ENCODE measurements around the gene DPP9. TPM values are rescaled to one million over a fixed set of nuclear protein-coding genes. Genes with fewer than 3 reads are reported as not detected.

DPP9 gene
- total RNA-seq, 2 donors from 2014 or later, result 67.9 to 73.8 TPM

DNA sequence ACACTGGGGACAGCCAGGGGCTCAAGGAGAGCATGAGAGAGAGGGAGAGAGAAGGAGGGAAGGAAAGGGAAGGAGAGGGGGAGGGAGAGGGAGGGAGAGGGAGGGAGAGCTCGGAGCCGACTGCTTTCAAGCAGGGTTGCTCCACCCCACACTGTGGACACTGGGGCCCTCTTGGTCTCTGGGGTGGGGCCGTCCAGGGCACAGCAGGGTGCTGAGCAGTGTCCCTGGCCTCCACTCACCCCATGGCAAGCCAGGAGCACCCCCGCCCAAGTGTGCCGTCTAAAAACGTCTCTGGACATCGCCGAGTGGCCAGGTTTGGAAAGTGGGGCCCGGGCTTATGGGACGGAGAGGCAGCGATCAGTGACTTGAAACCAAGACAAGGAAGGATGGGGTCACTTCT lies 20.9 kb downstream of the DPP9 start:
- ATAC-seq (ENCODE audit: insufficient number of reproducible peaks, low FRiP score, low read depth), result no peak
- H3K27ac ChIP-seq, result no peak overlapping the region
- H3K4me3 ChIP-seq, result no peak overlapping the region
- H3K27me3 ChIP-seq (replicated peaks; ENCODE audit: insufficient read depth), result no peaks in the 10 kb centered on the region
- H3K36me3 ChIP-seq, result peaks cover 67% of the 10 kb centered on the region
- H3K9me3 ChIP-seq, result no peaks in the 10 kb centered on the region
- peaks cover 5 to 12% of the 10 kb centered on the region in 2 donors for H3K4me1 ChIP-seq (ENCODE audit: control insufficient read depth in 1 of 2, low read depth in 2 of 2)
- no peak for DNase-seq (ENCODE audit: low spot score)
- TF ChIP-seq, protein P1, sequence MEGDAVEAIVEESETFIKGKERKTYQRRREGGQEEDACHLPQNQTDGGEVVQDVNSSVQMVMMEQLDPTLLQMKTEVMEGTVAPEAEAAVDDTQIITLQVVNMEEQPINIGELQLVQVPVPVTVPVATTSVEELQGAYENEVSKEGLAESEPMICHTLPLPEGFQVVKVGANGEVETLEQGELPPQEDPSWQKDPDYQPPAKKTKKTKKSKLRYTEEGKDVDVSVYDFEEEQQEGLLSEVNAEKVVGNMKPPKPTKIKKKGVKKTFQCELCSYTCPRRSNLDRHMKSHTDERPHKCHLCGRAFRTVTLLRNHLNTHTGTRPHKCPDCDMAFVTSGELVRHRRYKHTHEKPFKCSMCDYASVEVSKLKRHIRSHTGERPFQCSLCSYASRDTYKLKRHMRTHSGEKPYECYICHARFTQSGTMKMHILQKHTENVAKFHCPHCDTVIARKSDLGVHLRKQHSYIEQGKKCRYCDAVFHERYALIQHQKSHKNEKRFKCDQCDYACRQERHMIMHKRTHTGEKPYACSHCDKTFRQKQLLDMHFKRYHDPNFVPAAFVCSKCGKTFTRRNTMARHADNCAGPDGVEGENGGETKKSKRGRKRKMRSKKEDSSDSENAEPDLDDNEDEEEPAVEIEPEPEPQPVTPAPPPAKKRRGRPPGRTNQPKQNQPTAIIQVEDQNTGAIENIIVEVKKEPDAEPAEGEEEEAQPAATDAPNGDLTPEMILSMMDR (IDR thresholded peaks at IDR 0.05), result no peak

DNA sequence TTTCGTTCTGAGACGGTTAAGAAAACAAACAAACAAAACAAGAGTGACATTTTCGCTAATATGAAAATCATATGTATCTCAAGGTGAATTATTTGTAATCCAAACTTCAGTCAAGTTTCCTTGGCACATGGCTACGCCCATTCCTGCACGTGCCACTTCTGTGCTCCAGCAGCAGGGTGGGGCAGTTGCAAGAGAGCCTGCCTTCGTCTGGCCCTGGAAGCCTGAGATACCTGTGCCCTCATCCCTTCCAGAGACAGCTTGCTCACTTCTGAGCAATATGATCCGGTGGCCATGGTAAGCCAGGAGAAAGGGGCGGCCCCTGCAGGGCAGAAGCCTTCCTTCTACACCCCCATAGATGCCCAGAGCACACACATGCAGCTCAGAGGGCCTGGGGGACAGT lies 22.1 kb downstream of the DPP9 start:
- peaks cover 0 to under 1% of the 10 kb centered on the region in 2 donors for H3K4me1 ChIP-seq (ENCODE audit: control insufficient read depth in 1 of 2, low read depth in 2 of 2)
- peaks cover 79% of the 10 kb centered on the region for H3K36me3 ChIP-seq
- no peak for ATAC-seq (ENCODE audit: insufficient number of reproducible peaks, low FRiP score, low read depth)

DNA sequence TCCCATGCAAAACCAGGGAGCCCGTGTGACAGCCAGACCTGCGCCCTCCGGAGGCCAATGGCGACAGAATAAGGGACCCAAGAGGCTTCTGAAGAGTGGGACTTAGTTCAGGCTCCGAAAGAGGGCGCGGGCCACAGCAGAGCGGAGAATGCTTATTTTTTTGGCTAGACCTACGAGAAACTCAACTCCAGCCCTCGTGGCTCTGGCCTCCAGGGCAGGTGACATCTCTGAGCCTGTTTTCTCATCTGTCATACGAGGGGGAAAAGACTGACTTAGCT lies 23.0 kb downstream of the DPP9 start:
- H3K4me1 ChIP-seq (ENCODE audit: control insufficient read depth in 1 of 2, low read depth in 2 of 2), result no peaks in the 10 kb centered on the region
- H3K9me3 ChIP-seq, result no peaks in the 10 kb centered on the region
- no peaks in the 10 kb centered on the region for H3K27me3 ChIP-seq (replicated peaks; ENCODE audit: insufficient read depth)
- H3K27ac ChIP-seq, result no peak overlapping the region
- H3K4me3 ChIP-seq, result no peak overlapping the region
- no peak for ATAC-seq (ENCODE audit: insufficient number of reproducible peaks, low FRiP score, low read depth)
- TF ChIP-seq, protein P1 (IDR thresholded peaks at IDR 0.05), result no peak
- no peak for DNase-seq (ENCODE audit: low spot score)
- peaks cover 87% of the 10 kb centered on the region for H3K36me3 ChIP-seq

More for the DNA sequence above, 22.1 kb downstream of the DPP9 start:
- no peak overlapping the region for H3K27ac ChIP-seq
- DNase-seq (ENCODE audit: low spot score), result no peak
- no peaks in the 10 kb centered on the region for H3K27me3 ChIP-seq (replicated peaks; ENCODE audit: insufficient read depth)
- TF ChIP-seq, protein P1 (IDR thresholded peaks at IDR 0.05), result no peak
- no peak overlapping the region for H3K4me3 ChIP-seq
- no peaks in the 10 kb centered on the region for H3K9me3 ChIP-seq

DNA sequence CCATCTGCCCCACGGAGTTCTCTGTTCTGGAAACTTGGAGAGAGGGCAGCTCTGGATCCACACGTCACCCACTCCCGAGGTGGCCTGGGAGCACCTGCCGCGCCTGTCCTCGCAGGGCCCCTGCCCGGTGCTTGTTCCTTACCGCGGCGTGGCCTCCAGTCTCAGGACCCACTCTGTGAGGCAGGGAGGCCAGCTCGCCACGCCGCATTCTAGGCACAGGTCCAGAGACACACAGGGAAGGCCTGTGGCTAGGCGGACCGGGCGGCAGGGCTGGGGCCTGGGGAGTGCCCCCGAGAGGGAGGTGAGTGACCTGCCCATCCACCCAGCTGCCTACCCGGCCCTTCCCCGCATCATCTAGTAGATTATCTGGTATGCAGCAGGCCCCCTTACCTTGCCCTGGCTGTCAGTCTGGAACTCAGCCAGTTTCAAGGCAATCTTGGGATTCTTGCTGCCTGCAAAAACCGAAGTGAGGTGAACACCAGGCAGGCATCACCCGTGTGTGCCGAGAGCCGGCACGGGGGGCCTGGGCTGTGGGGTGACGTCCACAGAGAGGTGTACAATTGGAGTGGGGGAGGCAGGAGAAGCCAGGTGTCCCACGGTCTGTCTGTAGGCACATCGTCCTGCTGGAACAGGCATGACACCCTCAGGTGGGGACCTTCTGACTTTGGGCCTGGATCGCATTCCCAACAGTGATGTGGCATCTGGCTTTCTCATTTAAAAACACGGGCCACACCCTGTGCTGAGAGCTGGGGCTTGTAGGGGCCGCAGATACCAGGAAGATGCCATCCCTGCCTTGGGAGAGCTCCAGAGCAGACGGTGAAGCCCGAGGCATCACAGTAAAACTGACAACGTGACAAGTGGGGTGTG lies 23.6 kb downstream of the DPP9 start:
- TF ChIP-seq, protein P1 (IDR thresholded peaks at IDR 0.05), result no peak
- no peak for ATAC-seq (ENCODE audit: insufficient number of reproducible peaks, low FRiP score, low read depth)
- DNase-seq (ENCODE audit: low spot score), result no peak
- Histone ChIP-seq H3K36me3 (peaks cover 93% of the 10 kb centered on the region), H3K4me1 (ENCODE audit: control insufficient read depth in 1 of 2, low read depth in 2 of 2) (no peaks in the 10 kb centered on the region), H3K27ac (no peak overlapping the region), H3K4me3 (no peak overlapping the region), H3K9me3 (no peaks in the 10 kb centered on the region), H3K27me3 (replicated peaks; ENCODE audit: insufficient read depth) (no peaks in the 10 kb centered on the region)

DNA sequence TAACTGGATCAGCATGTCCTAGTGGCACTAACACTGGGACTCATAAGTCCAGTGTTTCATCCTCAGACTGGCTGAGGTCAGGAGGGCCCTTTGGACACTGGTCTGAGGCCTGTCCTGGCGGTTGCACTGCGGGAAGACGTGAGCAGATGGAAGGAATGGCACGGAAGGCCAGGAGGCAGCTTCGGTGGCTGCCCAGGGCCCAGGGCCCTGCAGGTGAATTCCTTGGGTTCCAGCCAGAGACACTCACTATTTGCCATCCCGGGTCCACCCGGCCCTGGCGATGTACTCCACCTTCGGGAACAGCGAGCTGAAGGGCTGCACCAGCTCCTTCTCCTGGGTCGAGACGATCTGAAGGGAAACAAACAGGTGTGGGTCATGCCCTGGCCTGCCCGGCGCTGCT lies 26.3 kb downstream of the DPP9 start:
- H3K4me3 ChIP-seq, result no peak overlapping the region
- no peak for DNase-seq (ENCODE audit: low spot score)
- H3K9me3 ChIP-seq, result no peaks in the 10 kb centered on the region
- H3K4me1 ChIP-seq (ENCODE audit: control insufficient read depth in 1 of 2, low read depth in 2 of 2), result no peaks in the 10 kb centered on the region
- H3K27me3 ChIP-seq (replicated peaks; ENCODE audit: insufficient read depth), result no peaks in the 10 kb centered on the region
- H3K36me3 ChIP-seq, result peaks cover 85% of the 10 kb centered on the region
- no peak for ATAC-seq (ENCODE audit: insufficient number of reproducible peaks, low FRiP score, low read depth)
- H3K27ac ChIP-seq, result no peak overlapping the region
- TF ChIP-seq, protein P1 (IDR thresholded peaks at IDR 0.05), result no peak

Measured in thoracic aorta (tissue), 2 donors.